DOHH2 (cell line): ENCODE results near the gene FOXC2.

Source experiments
- H3F3A ChIP-seq: fragments of 200-600 bp; sonication (generic), shearing (Covaris generic); 2 replicates; pipeline ENCODE4 v1.6.0; 2016; ENCODE audit warnings: antibody characterized with exemption, mild to moderate bottlenecking; ENCODE audit not compliant: control insufficient read depth, insufficient read depth
- H3K27ac ChIP-seq: fragments of 200-600 bp; sonication (generic); 2 replicates; pipeline ENCODE4 v1.5.1; 2014; ENCODE audit warnings: low read depth, mild to moderate bottlenecking, low read length, moderate library complexity
- H3K27me3 ChIP-seq: fragments of 200-600 bp; sonication (generic); 2 replicates; pipeline ENCODE4 v1.6.1; 2014; ENCODE audit warnings: mild to moderate bottlenecking, low read length, mixed read lengths; ENCODE audit not compliant: control insufficient read depth
- H3K36me3 ChIP-seq: fragments of 200-600 bp; sonication (generic); 2 replicates; pipeline ENCODE4 v1.6.1; 2014; ENCODE audit warnings: mild to moderate bottlenecking, low read length, moderate library complexity, mixed read lengths; ENCODE audit not compliant: control insufficient read depth
- H3K4me1 ChIP-seq: fragments of 200-600 bp; sonication (generic); 2 replicates; pipeline ENCODE4 v1.6.1; 2014; ENCODE audit warnings: mild to moderate bottlenecking, low read length, mixed read lengths; ENCODE audit not compliant: control insufficient read depth
- H3K4me2 ChIP-seq: fragments of 200-600 bp; sonication (generic); 2 replicates; pipeline ENCODE4 v1.6.0; 2014; ENCODE audit warnings: mild to moderate bottlenecking, low read length, moderate library complexity
- H3K4me3 ChIP-seq: fragments of 200-600 bp; sonication (generic); 2 replicates; pipeline ENCODE4 v1.5.1; 2014; ENCODE audit warnings: mild to moderate bottlenecking, low read length, mixed read lengths
- H3K79me2 ChIP-seq: fragments of 200-600 bp; sonication (generic); 2 replicates; pipeline ENCODE4 v1.6.1; 2014; ENCODE audit warnings: mild to moderate bottlenecking, low read length, mixed read lengths; ENCODE audit not compliant: control insufficient read depth
- H3K9me2 ChIP-seq: fragments of 200-600 bp; sonication (generic); replicated peaks from 2 replicates; pipeline ENCODE4 v1.6.1; 2014; ENCODE audit warnings: mild to moderate bottlenecking, low read length, mixed read lengths; ENCODE audit not compliant: control insufficient read depth
- H3K9me3 ChIP-seq: fragments of 200-600 bp; sonication (generic); 2 replicates; pipeline ENCODE4 v1.6.1; 2014; ENCODE audit warnings: antibody characterized with exemption, low read length, mixed read lengths; ENCODE audit not compliant: control insufficient read depth, insufficient read depth
- H4K20me1 ChIP-seq: fragments of 200-600 bp; sonication (generic); 2 replicates; pipeline ENCODE4 v1.6.0; 2014; ENCODE audit warnings: low read depth, mild to moderate bottlenecking, antibody characterized with exemption, low read length, moderate library complexity; ENCODE audit not compliant: control insufficient read depth, insufficient read depth
- CTCF ChIP-seq: fragments of 200-600 bp; sonication (generic); IDR thresholded peaks from one replicate; pipeline ENCODE4 v1.5.1; 2014; ENCODE audit warnings: antibody characterized with exemption, mild to moderate bottlenecking, low read depth, low read length; ENCODE audit not compliant: poor library complexity, severe bottlenecking
- EZH2phosphoT487 ChIP-seq: fragments of 200-600 bp; sonication (generic); IDR thresholded peaks from 2 replicates; pipeline ENCODE4 v1.6.1; 2017; ENCODE audit warnings: borderline replicate concordance, mild to moderate bottlenecking, antibody characterized with exemption, low read length, moderate library complexity, mixed read lengths

The FOXC2 gene

GRCh38 chr16:86521236-86522197 is 45.1 kb upstream of the FOXC2 start:
- no peaks in the 10 kb centered on the region for H3K9me3 ChIP-seq
- TF ChIP-seq CTCF (no peak), EZH2phosphoT487 (no peak)
- H3K79me2 ChIP-seq = no peaks in the 10 kb centered on the region
- no peaks in the 10 kb centered on the region for H3K36me3 ChIP-seq
- H3K4me1 ChIP-seq = peaks cover 4% of the 10 kb centered on the region; the same call in 1 of the 2 replicates
- no peak overlapping the region for H3K4me3 ChIP-seq
- H3K9me2 ChIP-seq = no peaks in the 10 kb centered on the region
- H4K20me1 ChIP-seq = no peaks in the 10 kb centered on the region
- H3F3A ChIP-seq = no peaks in the 10 kb centered on the region
- H3K27me3 ChIP-seq = no peaks in the 10 kb centered on the region
- no peak overlapping the region for H3K27ac ChIP-seq
- no peak overlapping the region for H3K4me2 ChIP-seq

GRCh38 chr16:86522634-86523033 is 44.0 kb upstream of the FOXC2 start:
- Histone ChIP-seq H3K9me2 (no peaks in the 10 kb centered on the region), H3F3A (no peaks in the 10 kb centered on the region), H3K36me3 (no peaks in the 10 kb centered on the region), H3K4me1 (peaks cover 4% of the 10 kb centered on the region; the same call in 1 of the 2 replicates), H3K4me2 (no peak overlapping the region), H3K9me3 (no peaks in the 10 kb centered on the region), H3K4me3 (no peak overlapping the region), H3K79me2 (no peaks in the 10 kb centered on the region), H4K20me1 (no peaks in the 10 kb centered on the region), H3K27me3 (no peaks in the 10 kb centered on the region), H3K27ac (no peak overlapping the region)
- TF ChIP-seq EZH2phosphoT487 (no peak), CTCF (no peak)

GRCh38 chr16:86523166-86523740 is 43.4 kb upstream of the FOXC2 start:
- no peak overlapping the region for H3K4me3 ChIP-seq
- no peaks in the 10 kb centered on the region for H3K9me3 ChIP-seq
- H3K27ac ChIP-seq = no peak overlapping the region
- TF ChIP-seq EZH2phosphoT487 (no peak), CTCF (no peak)
- no peak overlapping the region for H3K4me2 ChIP-seq
- H3K27me3 ChIP-seq = no peaks in the 10 kb centered on the region
- no peaks in the 10 kb centered on the region for H3K9me2 ChIP-seq
- H3K79me2 ChIP-seq = no peaks in the 10 kb centered on the region
- H3K36me3 ChIP-seq = no peaks in the 10 kb centered on the region
- H3K4me1 ChIP-seq = peaks cover 4% of the 10 kb centered on the region; the same call in 1 of the 2 replicates
- no peaks in the 10 kb centered on the region for H3F3A ChIP-seq
- no peaks in the 10 kb centered on the region for H4K20me1 ChIP-seq
